T-helper 1 cell treated with Interleukin-12 subunit alpha and Interleukin-12 subunit beta and Interleukin-4 antibody, amounts not matched to agents 30 μg/mL and 1 μg/mL, for 36 hours (primary cell): Measurements from ENCODE around the gene ZNF136.

ENCODE experiments used
- H3K27ac Mint-ChIP-seq: one replicate; pipeline ENCODE4 v1.8.0; 2021; ENCODE audit warnings: mild to moderate bottlenecking, mixed read lengths
- H3K27me3 Mint-ChIP-seq: one replicate; pipeline ENCODE4 v1.8.0; 2021; ENCODE audit warnings: low read depth, mixed read lengths
- H3K36me3 Mint-ChIP-seq: one replicate; pipeline ENCODE4 v1.8.0; 2021; ENCODE audit warnings: low read depth, mixed read lengths
- H3K4me1 Mint-ChIP-seq: one replicate; pipeline ENCODE4 v1.8.0; 2021; ENCODE audit warnings: low read depth, mixed read lengths
- H3K4me3 Mint-ChIP-seq: one replicate; pipeline ENCODE4 v1.8.0; 2021; ENCODE audit warnings: mild to moderate bottlenecking, moderate library complexity, mixed read lengths
- H3K9me3 Mint-ChIP-seq: one replicate; pipeline ENCODE4 v1.8.0; 2021; ENCODE audit warnings: mixed read lengths

Gene ZNF136

GRCh38 chr19:12162882-12163806, at the start of gene ZNF136:
ZNF136 (plus strand) TSS chr19:12163096; CDS start chr19:12163204, 108 bp downstream.
- Mint-ChIP-seq H3K27me3 (no peaks in the 10 kb centered on the region), H3K9me3 (no peaks in the 10 kb centered on the region)

GRCh38 chr19:12113121-12113520, 49.8 kb upstream of the ZNF136 start:
- Mint-ChIP-seq H3K27ac (no peak overlapping the region), H3K4me3 (no peak overlapping the region), H3K9me3 (peaks cover 56% of the 10 kb centered on the region), H3K27me3 (no peaks in the 10 kb centered on the region), H3K4me1 (no peaks in the 10 kb centered on the region), H3K36me3 (peaks cover 36% of the 10 kb centered on the region)

More at GRCh38 chr19:12162882-12163806, at the start of gene ZNF136:
- Mint-ChIP-seq H3K4me3 (peak within 1 kb of the TSS; percentile 97), H3K27ac (peak within 1 kb of the TSS; percentile 94), H3K4me1 (peaks cover 25% of the 10 kb centered on the region), H3K36me3 (peaks cover 27% of the 10 kb centered on the region)

- Mint-ChIP-seq H3K36me3 (peaks cover 17% of the 10 kb centered on the region), H3K27ac (no peak overlapping the region)
Measured at GRCh38 chr19:12117201-12117970, 45.5 kb upstream of the ZNF136 start.

GRCh38 chr19:12126707-12127106, 36.2 kb upstream of the ZNF136 start:
- H3K36me3 Mint-ChIP-seq = peaks cover 14% of the 10 kb centered on the region
- no peaks in the 10 kb centered on the region for H3K27me3 Mint-ChIP-seq
- H3K4me1 Mint-ChIP-seq = no peaks in the 10 kb centered on the region
- no peak overlapping the region for H3K4me3 Mint-ChIP-seq
- peaks cover 43% of the 10 kb centered on the region for H3K9me3 Mint-ChIP-seq
- H3K27ac Mint-ChIP-seq = no peak overlapping the region

More at GRCh38 chr19:12117201-12117970, 45.5 kb upstream of the ZNF136 start:
- no peaks in the 10 kb centered on the region for H3K4me1 Mint-ChIP-seq
- H3K9me3 Mint-ChIP-seq = peaks cover 42% of the 10 kb centered on the region
- H3K4me3 Mint-ChIP-seq = no peak overlapping the region
- H3K27me3 Mint-ChIP-seq = no peaks in the 10 kb centered on the region

- H3K4me1 Mint-ChIP-seq = peaks cover 5% of the 10 kb centered on the region
- no peak overlapping the region for H3K27ac Mint-ChIP-seq
- H3K9me3 Mint-ChIP-seq = peaks cover 54% of the 10 kb centered on the region
- no peak overlapping the region for H3K4me3 Mint-ChIP-seq
- H3K27me3 Mint-ChIP-seq = no peaks in the 10 kb centered on the region
- peaks cover 66% of the 10 kb centered on the region for H3K36me3 Mint-ChIP-seq
Measured at GRCh38 chr19:12133069-12133468, 29.8 kb upstream of the ZNF136 start.

GRCh38 chr19:12137221-12137940, 25.5 kb upstream of the ZNF136 start:
- H3K27me3 Mint-ChIP-seq = no peaks in the 10 kb centered on the region
- H3K36me3 Mint-ChIP-seq = peaks cover 54% of the 10 kb centered on the region
- H3K27ac Mint-ChIP-seq = no peak overlapping the region
- peak overlapping the region; percentile 46 for H3K4me3 Mint-ChIP-seq
- H3K9me3 Mint-ChIP-seq = peaks cover 32% of the 10 kb centered on the region
- peaks cover 23% of the 10 kb centered on the region for H3K4me1 Mint-ChIP-seq

GRCh38 chr19:12139269-12139668, 23.6 kb upstream of the ZNF136 start:
- H3K4me1 Mint-ChIP-seq = peaks cover 23% of the 10 kb centered on the region
- H3K27ac Mint-ChIP-seq = no peak overlapping the region
- peaks cover 37% of the 10 kb centered on the region for H3K36me3 Mint-ChIP-seq

GRCh38 chr19:12139885-12140544, 22.9 kb upstream of the ZNF136 start, which contains the start of gene ZNF20:
ZNF20 (minus strand) TSS chr19:12140350; CDS start chr19:12140182, 168 bp downstream.
- Mint-ChIP-seq H3K9me3 (peaks cover 18% of the 10 kb centered on the region), H3K4me3 (peak within 1 kb of the TSS; percentile 82), H3K27me3 (no peaks in the 10 kb centered on the region), H3K36me3 (peaks cover 31% of the 10 kb centered on the region), H3K4me1 (peaks cover 23% of the 10 kb centered on the region), H3K27ac (peak within 1 kb of the TSS; percentile 72)

More at GRCh38 chr19:12139269-12139668, 23.6 kb upstream of the ZNF136 start:
- peak overlapping the region; percentile 82 for H3K4me3 Mint-ChIP-seq
- H3K27me3 Mint-ChIP-seq = no peaks in the 10 kb centered on the region
- peaks cover 16% of the 10 kb centered on the region for H3K9me3 Mint-ChIP-seq

GRCh38 chr19:12140545-12141404, 22.1 kb upstream of the ZNF136 start:
- Mint-ChIP-seq H3K27ac (peak overlapping the region; percentile 72), H3K36me3 (peaks cover 31% of the 10 kb centered on the region), H3K4me1 (peaks cover 23% of the 10 kb centered on the region), H3K27me3 (no peaks in the 10 kb centered on the region), H3K4me3 (peak overlapping the region; percentile 82), H3K9me3 (peaks cover 20% of the 10 kb centered on the region)

- H3K4me3 Mint-ChIP-seq = peak overlapping the region; percentile 82
Measured at GRCh38 chr19:12141405-12141736, 21.5 kb upstream of the ZNF136 start.

GRCh38 chr19:12145348-12145747, 17.5 kb upstream of the ZNF136 start:
- Mint-ChIP-seq H3K4me3 (no peak overlapping the region), H3K27me3 (no peaks in the 10 kb centered on the region), H3K9me3 (peaks cover 33% of the 10 kb centered on the region), H3K4me1 (peaks cover 11% of the 10 kb centered on the region), H3K36me3 (peaks cover 38% of the 10 kb centered on the region), H3K27ac (no peak overlapping the region)

More at GRCh38 chr19:12141405-12141736, 21.5 kb upstream of the ZNF136 start:
- Mint-ChIP-seq H3K9me3 (peaks cover 24% of the 10 kb centered on the region), H3K27me3 (no peaks in the 10 kb centered on the region), H3K27ac (no peak overlapping the region), H3K4me1 (peaks cover 23% of the 10 kb centered on the region), H3K36me3 (peaks cover 35% of the 10 kb centered on the region)

GRCh38 chr19:12155324-12155860, 7.5 kb upstream of the ZNF136 start:
- H3K4me3 Mint-ChIP-seq = peak overlapping the region; percentile 63
- peaks cover 21% of the 10 kb centered on the region for H3K36me3 Mint-ChIP-seq
- peaks cover 3% of the 10 kb centered on the region for H3K27me3 Mint-ChIP-seq
- peaks cover 13% of the 10 kb centered on the region for H3K4me1 Mint-ChIP-seq
- H3K9me3 Mint-ChIP-seq = peaks cover 12% of the 10 kb centered on the region
- H3K27ac Mint-ChIP-seq = no peak overlapping the region
